ENCODE data around the gene HES4. TPM values are rescaled to one million over a fixed set of nuclear protein-coding genes. Genes with fewer than 3 reads are reported as not detected.
"Not testable (repeated sequence)": the region's sequence is repeated elsewhere in the genome, so short reads cannot be mapped to it uniquely, and the experiment has no call there.

The HES4 gene
- total RNA-seq, 2 donors from 2014 or later: 50.1 to 98.8 TPM

DNA sequence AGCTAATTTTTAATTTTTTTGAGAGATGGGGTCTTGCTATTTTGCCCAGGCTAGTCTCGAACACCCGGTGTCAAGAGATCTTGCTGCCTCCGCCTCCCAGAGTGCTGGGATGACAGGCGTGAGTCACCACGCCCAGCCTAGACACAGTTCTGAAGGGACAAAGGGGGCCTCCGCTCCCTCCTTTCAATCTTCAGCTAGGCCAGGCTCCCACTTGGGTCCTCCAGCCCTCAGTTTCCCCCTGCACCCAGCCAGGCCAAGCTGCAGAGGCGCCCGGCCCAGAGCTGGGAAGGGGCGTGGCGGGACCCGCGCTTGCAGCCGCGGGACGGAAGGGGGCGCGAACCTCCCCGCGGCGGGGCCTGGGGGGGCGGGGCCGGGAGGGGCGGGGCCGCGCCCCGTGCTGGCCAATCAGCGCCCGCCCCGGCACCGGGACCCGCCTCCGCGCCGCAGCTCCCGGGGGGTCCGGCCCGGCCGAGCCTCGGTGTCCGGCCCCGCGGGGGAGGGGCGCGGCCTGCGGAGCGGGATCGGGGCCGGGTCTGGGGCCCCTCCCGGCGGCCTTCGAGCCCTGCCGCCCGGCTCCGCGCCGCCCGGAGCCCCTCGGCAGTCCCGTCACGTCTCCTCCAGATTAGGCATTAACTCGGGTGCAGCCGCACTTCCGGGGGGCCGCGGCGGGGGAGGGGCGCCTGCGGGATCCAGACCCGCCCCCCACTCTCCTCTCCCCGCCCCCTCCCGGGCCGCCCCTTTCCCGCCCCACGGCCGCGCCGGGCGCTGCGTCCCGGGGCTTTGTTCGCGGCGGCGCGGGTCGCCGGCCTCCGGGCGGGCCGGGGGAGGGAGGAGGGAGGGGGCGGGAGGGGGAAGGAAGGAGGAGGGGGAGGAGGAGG is 19.5 kb upstream of the HES4 start:
- peaks cover 8 to 24% of the 10 kb centered on the region in 2 donors for H3K4me1 ChIP-seq (ENCODE audit: control insufficient read depth in 1 of 2, low read depth in 2 of 2)
- no peak for DNase-seq (ENCODE audit: low spot score)

DNA sequence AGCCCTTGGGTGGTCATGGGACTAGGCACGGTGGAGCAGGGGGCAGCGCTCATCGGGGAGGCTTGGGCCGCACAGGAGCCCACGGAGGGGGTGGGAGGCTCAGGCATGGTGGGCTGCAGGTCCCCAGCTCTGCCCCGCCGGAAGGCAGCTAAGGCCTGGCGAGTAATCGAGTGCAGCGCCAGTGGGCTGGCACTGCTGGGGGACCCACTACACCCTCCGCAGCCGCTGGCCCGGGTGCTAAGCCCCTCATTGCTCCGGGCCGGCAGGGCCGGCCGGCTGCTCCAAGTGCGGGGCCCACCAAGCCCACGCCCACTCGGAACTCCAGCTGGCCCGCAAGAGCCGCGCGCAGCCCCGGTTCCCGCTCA is 18.4 kb upstream of the HES4 start:
- not testable (repeated sequence) for H3K4me3 ChIP-seq; ATAC-seq (ENCODE audit: insufficient number of reproducible peaks, low FRiP score, low read depth); H3K9me3 ChIP-seq; DNase-seq (ENCODE audit: low spot score); H3K27me3 ChIP-seq (replicated peaks; ENCODE audit: insufficient read depth); H3K27ac ChIP-seq; H3K36me3 ChIP-seq
- peaks cover 15 to 34% of the 10 kb centered on the region in 2 donors for H3K4me1 ChIP-seq (ENCODE audit: control insufficient read depth in 1 of 2, low read depth in 2 of 2)

More for the DNA sequence above, 19.5 kb upstream of the HES4 start:
- ATAC-seq (ENCODE audit: insufficient number of reproducible peaks, low FRiP score, low read depth): peak; percentile 87
- no peaks in the 10 kb centered on the region for H3K27me3 ChIP-seq (replicated peaks; ENCODE audit: insufficient read depth)
- no peak overlapping the region for H3K27ac ChIP-seq
- no peaks in the 10 kb centered on the region for H3K36me3 ChIP-seq
- no peaks in the 10 kb centered on the region for H3K9me3 ChIP-seq
- H3K4me3 ChIP-seq: peak overlapping the region; percentile 86
- TF ChIP-seq, protein P1, sequence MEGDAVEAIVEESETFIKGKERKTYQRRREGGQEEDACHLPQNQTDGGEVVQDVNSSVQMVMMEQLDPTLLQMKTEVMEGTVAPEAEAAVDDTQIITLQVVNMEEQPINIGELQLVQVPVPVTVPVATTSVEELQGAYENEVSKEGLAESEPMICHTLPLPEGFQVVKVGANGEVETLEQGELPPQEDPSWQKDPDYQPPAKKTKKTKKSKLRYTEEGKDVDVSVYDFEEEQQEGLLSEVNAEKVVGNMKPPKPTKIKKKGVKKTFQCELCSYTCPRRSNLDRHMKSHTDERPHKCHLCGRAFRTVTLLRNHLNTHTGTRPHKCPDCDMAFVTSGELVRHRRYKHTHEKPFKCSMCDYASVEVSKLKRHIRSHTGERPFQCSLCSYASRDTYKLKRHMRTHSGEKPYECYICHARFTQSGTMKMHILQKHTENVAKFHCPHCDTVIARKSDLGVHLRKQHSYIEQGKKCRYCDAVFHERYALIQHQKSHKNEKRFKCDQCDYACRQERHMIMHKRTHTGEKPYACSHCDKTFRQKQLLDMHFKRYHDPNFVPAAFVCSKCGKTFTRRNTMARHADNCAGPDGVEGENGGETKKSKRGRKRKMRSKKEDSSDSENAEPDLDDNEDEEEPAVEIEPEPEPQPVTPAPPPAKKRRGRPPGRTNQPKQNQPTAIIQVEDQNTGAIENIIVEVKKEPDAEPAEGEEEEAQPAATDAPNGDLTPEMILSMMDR (IDR thresholded peaks at IDR 0.05): peak; percentile 49

DNA sequence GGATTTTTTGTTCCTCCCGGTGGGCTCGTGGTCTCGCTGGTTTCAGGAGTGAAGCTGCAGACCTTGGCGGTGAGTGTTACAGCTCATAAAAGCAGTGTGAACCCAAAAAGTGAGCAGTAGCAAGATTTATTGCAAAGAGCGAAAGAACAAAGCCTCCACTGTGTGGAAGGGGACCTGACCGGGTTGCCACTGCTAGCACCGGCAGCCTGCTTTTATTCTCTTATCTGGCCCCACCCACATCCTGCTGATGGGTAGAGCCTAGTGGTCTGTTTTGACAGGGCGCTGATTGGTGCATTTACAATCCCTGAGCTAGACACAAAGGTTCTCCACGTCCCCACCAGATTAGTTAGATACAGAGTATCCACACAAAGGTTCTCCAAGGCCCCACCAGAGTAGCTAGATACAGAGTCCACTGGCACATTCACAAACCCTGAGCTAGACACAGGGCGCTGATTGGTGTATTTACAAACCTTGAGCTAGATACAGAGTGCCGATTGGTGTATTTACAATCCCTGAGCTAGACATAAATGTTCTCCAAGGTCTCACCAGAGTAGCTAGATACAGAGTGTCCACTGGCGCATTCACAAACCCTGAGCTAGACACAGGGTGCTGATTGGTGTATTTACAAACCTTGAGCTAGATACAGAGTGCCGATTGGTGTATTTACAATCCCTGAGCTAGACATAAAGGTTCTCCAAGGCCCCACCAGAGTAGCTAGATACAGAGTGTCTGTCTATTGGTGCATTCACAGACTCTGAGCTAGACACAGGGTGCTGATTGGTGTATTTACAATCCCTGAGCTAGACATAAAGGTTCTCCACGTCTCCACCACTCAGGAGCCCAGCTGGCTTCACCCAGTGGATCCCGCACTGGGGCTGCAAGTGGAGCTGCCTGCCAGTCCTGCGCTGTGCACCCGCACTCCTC is 17.8 kb upstream of the HES4 start:
- not testable (repeated sequence) for DNase-seq (ENCODE audit: low spot score); H3K4me3 ChIP-seq; H3K27me3 ChIP-seq (replicated peaks; ENCODE audit: insufficient read depth); ATAC-seq (ENCODE audit: insufficient number of reproducible peaks, low FRiP score, low read depth); H3K36me3 ChIP-seq; H3K9me3 ChIP-seq; H3K27ac ChIP-seq
- peaks cover 15 to 34% of the 10 kb centered on the region in 2 donors for H3K4me1 ChIP-seq (ENCODE audit: control insufficient read depth in 1 of 2, low read depth in 2 of 2)

DNA sequence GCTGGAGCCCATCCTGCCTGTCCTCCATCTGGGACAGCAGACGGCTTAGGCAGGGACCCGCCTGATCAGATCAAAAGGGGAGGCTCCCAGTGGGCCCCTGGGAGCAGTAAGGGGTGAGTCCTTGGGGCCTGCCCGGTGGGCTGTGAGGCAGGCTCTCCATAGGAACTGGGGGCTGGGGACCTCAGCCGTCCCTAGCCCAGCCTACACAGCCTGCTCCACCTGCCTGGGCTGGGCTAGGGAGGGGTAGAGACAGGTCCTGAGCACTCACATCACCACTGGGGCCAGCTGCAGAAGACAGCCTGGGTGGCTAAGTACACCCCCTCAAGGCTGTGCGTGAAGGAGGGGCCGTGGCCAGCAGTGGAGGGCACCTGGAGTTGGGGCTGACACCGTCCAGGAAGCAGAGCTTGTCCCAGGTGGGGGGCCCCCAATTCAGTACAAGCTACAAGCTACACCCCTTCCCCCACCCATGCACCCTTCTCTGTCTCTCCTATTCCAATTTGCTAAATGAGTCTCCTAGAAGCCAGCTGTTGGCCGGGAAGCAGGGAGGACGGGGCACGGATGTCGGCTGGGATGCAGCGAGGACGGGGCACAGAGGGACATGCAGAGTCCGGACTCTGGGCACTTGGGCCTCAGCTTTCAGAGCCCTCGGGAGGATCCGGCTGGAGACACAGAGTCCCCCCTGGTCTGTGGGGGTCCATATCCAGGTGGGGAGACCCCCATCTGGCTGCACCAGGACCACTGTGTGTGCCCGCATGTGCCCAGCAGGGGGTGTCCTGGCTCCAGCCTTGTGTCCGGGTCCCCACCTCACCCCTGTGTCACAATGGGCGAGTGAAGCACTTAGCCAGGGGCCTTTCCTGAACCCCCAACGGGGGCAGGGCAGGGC is 15.1 kb upstream of the HES4 start:
- no peaks in the 10 kb centered on the region for H3K9me3 ChIP-seq
- no peaks in the 10 kb centered on the region for H3K36me3 ChIP-seq
- no peaks in the 10 kb centered on the region for H3K27me3 ChIP-seq (replicated peaks; ENCODE audit: insufficient read depth)
- peaks cover 7 to 21% of the 10 kb centered on the region in 2 donors for H3K4me1 ChIP-seq (ENCODE audit: control insufficient read depth in 1 of 2, low read depth in 2 of 2)
- ATAC-seq (ENCODE audit: insufficient number of reproducible peaks, low FRiP score, low read depth): no peak
- TF ChIP-seq, protein P1 (IDR thresholded peaks at IDR 0.05): peak; percentile 10
- no peak for DNase-seq (ENCODE audit: low spot score)
- H3K4me3 ChIP-seq: no peak overlapping the region
- H3K27ac ChIP-seq: no peak overlapping the region

DNA sequence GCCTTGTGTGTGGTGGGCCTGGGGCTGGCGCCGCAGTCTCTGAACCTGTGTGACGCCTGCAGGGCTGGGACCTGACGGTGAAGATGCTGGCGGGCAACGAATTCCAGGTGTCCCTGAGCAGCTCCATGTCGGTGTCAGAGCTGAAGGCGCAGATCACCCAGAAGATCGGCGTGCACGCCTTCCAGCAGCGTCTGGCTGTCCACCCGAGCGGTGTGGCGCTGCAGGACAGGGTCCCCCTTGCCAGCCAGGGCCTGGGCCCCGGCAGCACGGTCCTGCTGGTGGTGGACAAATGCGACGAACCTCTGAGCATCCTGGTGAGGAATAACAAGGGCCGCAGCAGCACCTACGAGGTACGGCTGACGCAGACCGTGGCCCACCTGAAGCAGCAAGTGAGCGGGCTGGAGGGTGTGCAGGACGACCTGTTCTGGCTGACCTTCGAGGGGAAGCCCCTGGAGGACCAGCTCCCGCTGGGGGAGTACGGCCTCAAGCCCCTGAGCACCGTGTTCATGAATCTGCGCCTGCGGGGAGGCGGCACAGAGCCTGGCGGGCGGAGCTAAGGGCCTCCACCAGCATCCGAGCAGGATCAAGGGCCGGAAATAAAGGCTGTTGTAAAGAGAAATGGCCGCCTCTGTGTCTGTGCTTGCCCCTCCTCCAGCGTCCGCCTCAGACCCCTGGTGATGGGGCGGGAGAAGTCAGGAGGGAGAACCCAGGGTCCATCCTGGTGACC is 14.2 kb upstream of the HES4 start:
- Histone ChIP-seq H3K36me3 (no peaks in the 10 kb centered on the region), H3K27ac (peak overlapping the region in 1 of 2 donors; percentile 90), H3K27me3 (replicated peaks; ENCODE audit: insufficient read depth) (no peaks in the 10 kb centered on the region), H3K9me3 (no peaks in the 10 kb centered on the region), H3K4me1 (ENCODE audit: control insufficient read depth in 1 of 2, low read depth in 2 of 2) (peaks cover 7 to 20% of the 10 kb centered on the region in 2 donors), H3K4me3 (peak overlapping the region; percentile 82)
- ATAC-seq (ENCODE audit: insufficient number of reproducible peaks, low FRiP score, low read depth) (no peak), DNase-seq (ENCODE audit: low spot score) (no peak)
- TF ChIP-seq, protein P1 (IDR thresholded peaks at IDR 0.05): no peak

Measured in thoracic aorta (tissue), 2 donors.